ENCODE results near the gene USP48.

USP48 gene

DNA sequence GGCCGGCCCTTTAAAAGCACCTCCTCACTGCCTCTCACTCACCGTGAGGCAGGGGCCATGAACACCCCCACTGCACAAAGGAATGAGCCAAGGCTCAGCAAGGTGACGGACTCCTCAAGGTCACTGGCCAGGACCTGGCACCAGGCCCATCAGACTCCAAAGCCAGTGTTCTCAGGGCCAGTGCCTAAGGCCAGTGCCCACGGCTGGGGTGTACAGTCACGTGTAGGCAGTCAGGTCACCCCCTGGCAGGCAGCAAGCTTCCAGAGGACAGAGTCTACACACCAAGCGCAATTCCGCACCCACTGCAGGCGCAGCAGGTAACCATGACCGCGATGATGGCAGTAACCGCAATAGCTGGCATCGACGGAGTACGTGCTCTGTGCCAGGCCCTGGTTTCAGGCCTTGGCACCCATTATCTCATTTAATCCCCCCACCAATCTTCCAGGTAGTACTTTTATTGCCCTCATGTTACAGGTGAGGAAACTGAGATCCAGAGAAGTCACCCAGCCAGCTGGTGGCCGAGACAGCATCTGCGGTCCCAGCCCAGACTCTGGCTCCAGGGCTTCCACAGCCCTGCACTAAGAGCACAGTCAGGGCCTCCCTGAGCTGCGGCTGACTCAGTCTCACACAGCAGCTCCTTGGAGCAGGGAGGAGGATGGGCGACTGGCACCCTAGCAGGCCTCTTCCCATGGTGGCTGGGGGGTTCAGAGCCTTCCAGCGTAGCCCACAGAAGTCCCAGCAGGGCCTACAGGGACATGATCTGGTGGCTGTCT, 140.8 kb downstream of the USP48 start:
- H3K27ac ChIP-seq (ENCODE audit: low read depth, low read length): no peak overlapping the region
- no peaks in the 10 kb centered on the region for H3K9me3 ChIP-seq (ENCODE audit: control insufficient read depth, insufficient read depth, low read length)
- H3K9ac ChIP-seq (ENCODE audit: low read depth, low read length): no peak overlapping the region
- H3K27me3 ChIP-seq (ENCODE audit: control insufficient read depth, insufficient read depth, low read length): no peaks in the 10 kb centered on the region
- peaks cover 7% of the 10 kb centered on the region for H3K4me1 ChIP-seq (ENCODE audit: control insufficient read depth, insufficient read depth, low read length)
- no peak overlapping the region for H3K4me3 ChIP-seq (ENCODE audit: low read depth, low read length)
- no peaks in the 10 kb centered on the region for H3K36me3 ChIP-seq (ENCODE audit: control insufficient read depth, insufficient read depth, low read length)

DNA sequence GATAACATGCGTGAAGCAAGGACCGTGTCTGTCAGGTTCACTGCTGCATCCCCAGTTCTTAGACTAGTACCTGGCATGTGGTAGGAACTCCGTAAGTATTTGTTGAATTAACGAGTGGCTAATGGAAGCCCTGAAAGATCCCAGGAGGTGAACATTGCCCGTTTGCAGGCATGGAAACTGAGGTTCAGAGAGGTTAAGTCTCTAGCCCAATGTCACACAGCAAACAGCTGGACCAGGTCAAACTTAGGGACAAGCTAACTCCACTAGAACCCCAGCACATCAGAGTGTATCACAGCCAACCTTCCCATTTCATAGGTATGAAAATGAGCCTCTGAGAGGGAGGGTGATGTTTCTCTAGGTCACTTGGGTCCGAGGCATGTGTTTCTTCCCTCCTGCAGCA, 141.4 kb downstream of the USP48 start:
- Histone ChIP-seq H3K27ac (ENCODE audit: low read depth, low read length) (no peak overlapping the region), H3K36me3 (ENCODE audit: control insufficient read depth, insufficient read depth, low read length) (no peaks in the 10 kb centered on the region), H3K4me3 (ENCODE audit: low read depth, low read length) (no peak overlapping the region), H3K9me3 (ENCODE audit: control insufficient read depth, insufficient read depth, low read length) (no peaks in the 10 kb centered on the region), H3K4me1 (ENCODE audit: control insufficient read depth, insufficient read depth, low read length) (peaks cover 7% of the 10 kb centered on the region), H3K9ac (ENCODE audit: low read depth, low read length) (no peak overlapping the region), H3K27me3 (ENCODE audit: control insufficient read depth, insufficient read depth, low read length) (no peaks in the 10 kb centered on the region)

DNA sequence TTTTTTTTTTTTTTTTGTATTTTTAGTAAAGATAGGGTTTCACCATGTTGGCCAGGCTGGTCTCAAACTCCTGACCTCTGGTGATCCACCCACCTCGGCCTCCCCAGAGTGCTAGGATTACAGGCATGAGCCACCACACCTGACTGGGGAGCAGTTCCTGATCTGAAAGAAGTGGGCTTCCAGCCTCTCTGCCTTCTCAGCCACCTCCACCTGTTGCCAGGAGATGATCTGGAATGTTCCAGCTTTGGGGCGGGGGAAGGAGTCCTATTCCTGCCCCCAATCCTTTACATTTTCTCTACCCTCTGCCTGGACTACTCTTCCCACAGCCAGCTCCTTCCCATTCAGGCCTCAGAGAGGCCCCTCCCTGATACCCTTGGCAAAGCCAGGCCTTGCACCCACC, 141.9 kb downstream of the USP48 start:
- peaks cover 7% of the 10 kb centered on the region for H3K4me1 ChIP-seq (ENCODE audit: control insufficient read depth, insufficient read depth, low read length)
- no peak overlapping the region for H3K27ac ChIP-seq (ENCODE audit: low read depth, low read length)
- no peaks in the 10 kb centered on the region for H3K27me3 ChIP-seq (ENCODE audit: control insufficient read depth, insufficient read depth, low read length)
- no peak overlapping the region for H3K4me3 ChIP-seq (ENCODE audit: low read depth, low read length)
- no peaks in the 10 kb centered on the region for H3K9me3 ChIP-seq (ENCODE audit: control insufficient read depth, insufficient read depth, low read length)
- H3K36me3 ChIP-seq (ENCODE audit: control insufficient read depth, insufficient read depth, low read length): no peaks in the 10 kb centered on the region
- no peak overlapping the region for H3K9ac ChIP-seq (ENCODE audit: low read depth, low read length)

DNA sequence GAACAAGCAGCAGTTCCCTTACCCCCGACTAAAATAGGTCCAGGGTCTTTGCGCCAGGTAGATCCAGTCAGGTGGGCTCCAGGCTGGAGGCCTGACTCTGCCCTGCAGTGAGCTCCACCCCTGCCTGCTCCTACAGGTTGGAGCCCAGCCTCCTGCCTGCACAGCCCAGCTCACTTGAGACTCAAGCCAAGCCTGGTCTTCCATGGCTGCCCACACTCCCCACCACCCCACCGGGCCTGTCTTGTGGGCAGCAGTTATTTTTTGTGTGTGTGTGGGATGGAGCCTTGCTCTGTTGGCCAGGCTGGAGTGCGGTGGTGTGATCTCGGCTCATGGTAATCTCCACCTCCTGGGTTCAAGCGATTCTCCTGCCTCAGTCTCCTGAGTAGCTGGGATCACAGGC, 142.3 kb downstream of the USP48 start:
- no peaks in the 10 kb centered on the region for H3K27me3 ChIP-seq (ENCODE audit: control insufficient read depth, insufficient read depth, low read length)
- H3K9me3 ChIP-seq (ENCODE audit: control insufficient read depth, insufficient read depth, low read length): no peaks in the 10 kb centered on the region
- no peak overlapping the region for H3K9ac ChIP-seq (ENCODE audit: low read depth, low read length)
- no peaks in the 10 kb centered on the region for H3K36me3 ChIP-seq (ENCODE audit: control insufficient read depth, insufficient read depth, low read length)
- peaks cover 7% of the 10 kb centered on the region for H3K4me1 ChIP-seq (ENCODE audit: control insufficient read depth, insufficient read depth, low read length)
- no peak overlapping the region for H3K27ac ChIP-seq (ENCODE audit: low read depth, low read length)
- H3K4me3 ChIP-seq (ENCODE audit: low read depth, low read length): no peak overlapping the region

DNA sequence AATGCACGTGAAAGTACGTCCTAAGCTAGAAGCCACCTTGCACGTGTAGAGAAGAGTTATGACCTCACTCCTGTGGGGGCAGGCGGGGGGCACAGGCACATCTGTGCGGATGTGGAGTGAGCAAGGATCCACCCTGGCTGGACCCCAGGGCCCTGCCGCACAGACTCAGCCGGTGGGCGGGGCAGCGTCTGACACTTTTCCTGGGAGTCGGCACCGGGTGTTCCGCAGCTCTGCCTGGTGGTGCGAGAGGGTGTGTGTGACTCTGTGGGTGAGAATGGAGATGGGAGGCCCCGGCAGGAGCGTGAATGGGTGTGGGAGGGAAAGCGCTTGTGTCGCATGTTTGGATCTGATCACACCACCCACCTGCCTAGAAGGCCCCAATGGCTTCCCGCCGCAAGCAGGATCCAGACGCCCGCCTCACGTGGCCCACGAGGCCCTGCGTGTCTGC, 143.3 kb downstream of the USP48 start:
- Histone ChIP-seq H3K36me3 (ENCODE audit: control insufficient read depth, insufficient read depth, low read length) (no peaks in the 10 kb centered on the region), H3K4me3 (ENCODE audit: low read depth, low read length) (no peak overlapping the region), H3K27me3 (ENCODE audit: control insufficient read depth, insufficient read depth, low read length) (no peaks in the 10 kb centered on the region), H3K4me1 (ENCODE audit: control insufficient read depth, insufficient read depth, low read length) (peaks cover 15% of the 10 kb centered on the region), H3K9ac (ENCODE audit: low read depth, low read length) (no peak overlapping the region), H3K27ac (ENCODE audit: low read depth, low read length) (peak overlapping the region; percentile 67), H3K9me3 (ENCODE audit: control insufficient read depth, insufficient read depth, low read length) (no peaks in the 10 kb centered on the region)

DNA sequence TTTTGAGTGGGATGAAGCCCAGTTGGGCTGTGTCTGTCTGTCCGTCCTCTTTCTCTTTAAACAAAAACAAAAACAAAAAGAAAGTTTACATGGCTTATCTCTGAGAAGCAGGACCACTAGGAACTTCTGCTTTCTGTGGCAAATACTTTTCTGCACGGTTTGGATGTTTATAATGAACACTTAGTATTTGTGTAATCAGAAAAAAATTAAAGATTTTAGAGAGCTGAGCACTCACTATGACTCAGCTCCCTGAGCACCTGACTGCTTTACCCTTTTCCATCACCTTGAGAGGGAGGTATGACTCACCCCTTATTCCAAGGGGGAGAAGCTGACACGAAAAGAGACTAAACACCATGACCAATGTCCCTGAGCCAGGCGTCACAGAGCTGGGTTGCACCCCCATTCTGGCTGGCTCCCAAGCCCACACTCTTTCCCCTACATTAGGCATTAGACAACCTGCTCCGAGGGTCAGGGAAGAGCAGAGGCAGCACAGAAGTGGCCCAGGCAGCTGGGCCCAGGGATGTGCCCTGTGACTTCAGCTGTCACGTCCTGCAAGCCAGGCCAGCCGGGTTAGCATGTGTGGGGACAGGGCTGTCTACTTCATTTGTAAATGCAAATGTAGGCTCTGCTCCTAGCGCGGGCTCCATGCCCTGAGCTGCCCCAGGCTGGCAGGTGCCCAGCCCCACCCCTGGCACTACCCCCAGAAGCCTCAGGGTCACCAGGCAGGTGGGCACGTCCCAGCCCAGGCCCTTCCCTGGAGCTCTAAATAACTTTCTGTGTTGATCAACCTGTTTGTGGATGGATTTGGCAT, 144.2 kb downstream of the USP48 start:
- Histone ChIP-seq H3K9me3 (ENCODE audit: control insufficient read depth, insufficient read depth, low read length) (no peaks in the 10 kb centered on the region), H3K36me3 (ENCODE audit: control insufficient read depth, insufficient read depth, low read length) (no peaks in the 10 kb centered on the region), H3K27me3 (ENCODE audit: control insufficient read depth, insufficient read depth, low read length) (no peaks in the 10 kb centered on the region), H3K4me3 (ENCODE audit: low read depth, low read length) (no peak overlapping the region), H3K27ac (ENCODE audit: low read depth, low read length) (peak overlapping the region; percentile 67), H3K9ac (ENCODE audit: low read depth, low read length) (no peak overlapping the region), H3K4me1 (ENCODE audit: control insufficient read depth, insufficient read depth, low read length) (peaks cover 15% of the 10 kb centered on the region)

DNA sequence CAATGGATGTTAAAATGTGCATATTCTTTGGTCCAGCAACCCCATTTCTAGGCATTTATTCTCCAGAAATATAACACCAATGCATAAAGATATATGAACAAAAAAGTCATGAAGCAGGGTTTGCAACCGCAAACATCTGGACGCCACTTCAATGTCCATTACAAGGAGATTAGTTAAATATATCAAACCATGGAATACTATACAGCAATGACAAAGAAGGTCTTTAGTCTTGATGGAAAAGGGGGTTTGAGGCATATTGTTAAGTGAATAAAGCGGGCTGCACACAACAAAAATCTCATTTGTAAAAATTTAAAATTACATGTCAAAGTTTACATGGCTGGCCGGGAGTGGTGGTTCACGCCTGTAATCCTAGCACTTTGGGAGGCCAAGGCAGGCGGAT, 145.4 kb downstream of the USP48 start:
- no peak overlapping the region for H3K9ac ChIP-seq (ENCODE audit: low read depth, low read length)
- no peaks in the 10 kb centered on the region for H3K27me3 ChIP-seq (ENCODE audit: control insufficient read depth, insufficient read depth, low read length)
- H3K36me3 ChIP-seq (ENCODE audit: control insufficient read depth, insufficient read depth, low read length): no peaks in the 10 kb centered on the region
- no peaks in the 10 kb centered on the region for H3K9me3 ChIP-seq (ENCODE audit: control insufficient read depth, insufficient read depth, low read length)
- H3K4me1 ChIP-seq (ENCODE audit: control insufficient read depth, insufficient read depth, low read length): peaks cover 15% of the 10 kb centered on the region
- H3K4me3 ChIP-seq (ENCODE audit: low read depth, low read length): no peak overlapping the region
- no peak overlapping the region for H3K27ac ChIP-seq (ENCODE audit: low read depth, low read length)

DNA sequence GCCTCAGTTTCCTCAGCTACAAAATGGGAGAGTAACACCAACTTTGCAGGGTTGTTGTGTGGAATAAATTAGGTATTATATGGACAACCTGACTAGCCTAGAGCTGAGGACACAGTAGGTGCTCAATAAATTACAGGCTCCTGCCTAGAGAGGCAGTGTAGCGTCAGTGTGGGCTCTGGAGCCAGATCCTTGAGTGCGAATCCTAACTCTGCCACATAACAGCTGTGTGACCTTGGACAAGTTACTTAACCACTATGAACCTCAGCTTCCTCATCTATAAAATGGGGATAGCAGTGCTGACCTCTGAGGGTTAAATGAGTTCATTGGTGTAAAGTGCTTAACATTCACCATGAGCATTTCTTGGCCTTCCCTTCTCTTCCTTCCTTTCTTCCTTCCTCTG, 146.9 kb downstream of the USP48 start:
- Histone ChIP-seq H3K36me3 (ENCODE audit: control insufficient read depth, insufficient read depth, low read length) (no peaks in the 10 kb centered on the region), H3K27ac (ENCODE audit: low read depth, low read length) (no peak overlapping the region), H3K9me3 (ENCODE audit: control insufficient read depth, insufficient read depth, low read length) (no peaks in the 10 kb centered on the region), H3K4me3 (ENCODE audit: low read depth, low read length) (no peak overlapping the region), H3K4me1 (ENCODE audit: control insufficient read depth, insufficient read depth, low read length) (peaks cover 26% of the 10 kb centered on the region), H3K9ac (ENCODE audit: low read depth, low read length) (no peak overlapping the region), H3K27me3 (ENCODE audit: control insufficient read depth, insufficient read depth, low read length) (no peaks in the 10 kb centered on the region)

DNA sequence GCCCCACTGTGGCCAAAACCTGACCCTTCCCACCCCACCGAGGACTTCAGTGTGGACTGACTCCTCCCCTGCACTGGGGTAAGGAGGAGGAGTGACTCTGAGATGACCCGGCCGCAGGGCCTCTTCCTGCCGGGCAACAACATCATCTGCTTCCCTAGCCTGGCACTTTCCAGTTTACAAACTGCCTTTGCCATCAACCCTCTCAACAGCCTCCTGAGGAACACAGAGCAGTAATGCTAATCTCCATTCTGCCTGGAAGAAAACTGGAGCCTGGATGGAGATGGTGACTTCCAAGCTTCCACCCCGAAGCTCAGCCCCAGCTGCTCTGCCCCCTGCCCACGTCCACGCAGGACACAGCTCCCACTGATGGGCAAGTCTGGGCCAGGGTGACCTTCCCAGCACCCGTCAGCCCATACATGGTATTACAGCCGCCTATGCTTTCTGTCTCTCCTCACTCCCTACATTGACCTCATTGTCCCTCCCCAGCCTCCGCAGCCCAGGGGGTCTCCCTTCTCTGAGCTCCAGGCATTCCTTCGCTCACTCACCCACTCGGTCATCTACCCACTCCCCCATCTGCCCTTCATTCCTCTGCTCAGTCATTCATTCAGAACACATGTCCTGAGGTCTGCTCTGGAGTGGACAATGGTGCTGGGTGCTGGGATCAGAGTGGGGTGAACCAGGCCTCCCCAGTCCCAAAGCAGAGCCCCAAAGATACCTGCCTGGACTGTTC, 148.0 kb downstream of the USP48 start:
- Histone ChIP-seq H3K36me3 (ENCODE audit: control insufficient read depth, insufficient read depth, low read length) (no peaks in the 10 kb centered on the region), H3K4me1 (ENCODE audit: control insufficient read depth, insufficient read depth, low read length) (peaks cover 26% of the 10 kb centered on the region), H3K4me3 (ENCODE audit: low read depth, low read length) (no peak overlapping the region), H3K9ac (ENCODE audit: low read depth, low read length) (no peak overlapping the region), H3K27ac (ENCODE audit: low read depth, low read length) (peak overlapping the region; percentile 43), H3K27me3 (ENCODE audit: control insufficient read depth, insufficient read depth, low read length) (no peaks in the 10 kb centered on the region), H3K9me3 (ENCODE audit: control insufficient read depth, insufficient read depth, low read length) (no peaks in the 10 kb centered on the region)

DNA sequence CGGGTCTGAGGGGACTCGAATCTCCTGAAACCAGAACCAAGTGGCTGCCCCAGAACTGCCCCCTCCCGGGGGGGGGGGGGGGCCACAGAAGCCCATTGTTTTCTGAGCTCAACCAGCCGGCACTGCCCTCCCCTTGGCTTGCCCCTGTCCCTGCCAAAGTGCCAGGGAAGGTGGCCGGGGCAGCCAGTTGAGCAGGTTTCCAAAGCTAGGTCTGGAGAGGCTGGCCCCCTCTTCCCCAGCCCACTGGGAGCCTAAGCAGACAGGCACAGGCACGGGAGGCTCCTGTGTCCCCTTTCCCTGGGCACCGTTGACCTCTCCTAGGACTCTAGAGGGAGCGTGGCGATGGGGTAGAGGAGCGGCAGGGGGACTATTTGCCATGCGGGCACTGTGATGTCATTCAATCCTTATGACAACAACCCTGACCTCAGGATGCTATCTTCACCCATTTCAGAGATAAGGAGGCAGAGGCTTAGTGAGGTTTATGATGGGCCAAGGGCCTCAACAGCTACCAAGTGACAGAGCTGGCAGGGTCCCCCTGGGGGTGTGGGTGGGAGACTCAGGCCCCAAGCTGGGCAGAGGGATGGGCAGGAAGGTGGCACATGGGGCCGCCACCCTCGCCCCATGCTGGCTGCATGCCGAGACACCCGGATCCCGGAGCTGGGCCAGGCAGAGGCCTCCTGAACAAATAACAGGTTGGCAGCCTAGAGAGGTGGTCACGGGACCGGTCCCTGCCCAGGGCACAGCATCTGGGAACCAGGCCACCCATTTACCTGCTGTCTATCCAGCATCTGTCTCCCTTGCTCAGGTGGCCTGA, 148.8 kb downstream of the USP48 start:
- no peak overlapping the region for H3K9ac ChIP-seq (ENCODE audit: low read depth, low read length)
- H3K4me3 ChIP-seq (ENCODE audit: low read depth, low read length): no peak overlapping the region
- H3K9me3 ChIP-seq (ENCODE audit: control insufficient read depth, insufficient read depth, low read length): no peaks in the 10 kb centered on the region
- no peak overlapping the region for H3K27ac ChIP-seq (ENCODE audit: low read depth, low read length)
- no peaks in the 10 kb centered on the region for H3K27me3 ChIP-seq (ENCODE audit: control insufficient read depth, insufficient read depth, low read length)
- H3K4me1 ChIP-seq (ENCODE audit: control insufficient read depth, insufficient read depth, low read length): peaks cover 33% of the 10 kb centered on the region
- no peaks in the 10 kb centered on the region for H3K36me3 ChIP-seq (ENCODE audit: control insufficient read depth, insufficient read depth, low read length)

All from HUES48 (cell line).